ENCODE results near the gene HINT3. TPM values are rescaled to one million over a fixed set of nuclear protein-coding genes. Genes with fewer than 3 reads are reported as not detected.

HINT3 gene
- total RNA-seq, 6 experiments from 2014 or later, result 8.5 to 16.6 (median 14.3) TPM

- peak overlapping the region; percentile 56 to 90 (median 62) for H3K27ac ChIP-seq
These were observed 13.7 kb upstream of the HINT3 start for GRCh38 chr6:125942672-125943527.

GRCh38 chr6:125943528-125944433, 12.8 kb upstream of the HINT3 start:
- Histone ChIP-seq H3K9me3 (no peaks in the 10 kb centered on the region), H3K27ac (peak overlapping the region; percentile 56 to 90 (median 62)), H3K36me3 (no peaks in the 10 kb centered on the region), H3K27me3 (no peaks in the 10 kb centered on the region), H3K4me1 (peaks cover 0 to 40% (median 19%) of the 10 kb centered on the region in 4 donors), H3K4me3 (no peak overlapping the region)
- DNase-seq (no peak), ATAC-seq (no peak)
- TF ChIP-seq POLR2A (IDR thresholded peaks at IDR 0.05) (no peak), CTCF (IDR thresholded peaks at IDR 0.05) (no peak)
- intact Hi-C loops (cut with DNase I), result no loop called here
- 81% methylated on average over 4 of the region's 4 CpGs for WGBS (ENCODE audit: insufficient coverage, low coverage, low lambda C conversion rate, missing lambda C conversion rate)

More at GRCh38 chr6:125942672-125943527, 13.7 kb upstream of the HINT3 start:
- DNase-seq (peak in 1 of 3 donors; percentile 23), ATAC-seq (peak; percentile 57 to 74 (median 63))
- TF ChIP-seq CTCF (IDR thresholded peaks at IDR 0.05), result no peak
- peak; percentile 21 for TF ChIP-seq POLR2A (IDR thresholded peaks at IDR 0.05)
- Histone ChIP-seq H3K36me3 (no peaks in the 10 kb centered on the region), H3K4me1 (peaks cover 0 to 40% (median 19%) of the 10 kb centered on the region in 4 donors), H3K4me3 (no peak overlapping the region), H3K9me3 (no peaks in the 10 kb centered on the region), H3K27me3 (no peaks in the 10 kb centered on the region)
- intact Hi-C loops (cut with DNase I), result no loop called here
- 73% methylated on average over 7 of the region's 10 CpGs for WGBS (ENCODE audit: insufficient coverage, low coverage, low lambda C conversion rate, missing lambda C conversion rate)

GRCh38 chr6:125944434-125944816, 12.1 kb upstream of the HINT3 start:
- Histone ChIP-seq H3K27me3 (no peaks in the 10 kb centered on the region), H3K27ac (peak overlapping the region; percentile 56 to 90 (median 62)), H3K9me3 (no peaks in the 10 kb centered on the region), H3K4me1 (peaks cover 0 to 40% (median 19%) of the 10 kb centered on the region in 4 donors), H3K36me3 (no peaks in the 10 kb centered on the region), H3K4me3 (no peak overlapping the region)
- 1% methylated on average over 5 of the region's 5 CpGs for WGBS (ENCODE audit: insufficient coverage, low coverage, low lambda C conversion rate, missing lambda C conversion rate)
- ATAC-seq (peak; percentile 72 to 92 (median 90)), DNase-seq (peak; percentile 89 to 91 (median 91))
- no peak for TF ChIP-seq CTCF (IDR thresholded peaks at IDR 0.05)
- TF ChIP-seq POLR2A (IDR thresholded peaks at IDR 0.05), result no peak
- intact Hi-C loops (cut with DNase I), result no loop called here

- H3K9me3 ChIP-seq, result no peaks in the 10 kb centered on the region
- no peak for DNase-seq
- no peak for ATAC-seq
- H3K27me3 ChIP-seq, result no peaks in the 10 kb centered on the region
- H3K27ac ChIP-seq, result peak overlapping the region; percentile 56 to 90 (median 62)
- H3K4me3 ChIP-seq, result no peak overlapping the region
- WGBS (ENCODE audit: insufficient coverage, low coverage, low lambda C conversion rate, missing lambda C conversion rate), result 28% methylated on average over 1 of the region's 1 CpG
- no peaks in the 10 kb centered on the region for H3K36me3 ChIP-seq
- TF ChIP-seq CTCF (IDR thresholded peaks at IDR 0.05), result no peak
- TF ChIP-seq POLR2A (IDR thresholded peaks at IDR 0.05), result no peak
- intact Hi-C loops (cut with DNase I), result no loop called here
- peaks cover 0 to 40% (median 19%) of the 10 kb centered on the region in 4 donors for H3K4me1 ChIP-seq
These were observed 11.7 kb upstream of the HINT3 start for GRCh38 chr6:125944896-125945295.
